Immature natural killer cell (primary cell): ENCODE results near the gene DSCAM. TPM values are rescaled to one million over a fixed set of nuclear protein-coding genes. Genes with fewer than 3 reads are reported as not detected.
"Not testable (repeated sequence)": the region's sequence is repeated elsewhere in the genome, so short reads cannot be mapped to it uniquely, and the experiment has no call there.

Experiments used
- DNase-seq, 3 donors: peaks; one replicate each; pipeline ENCODE4 v3.0.0; 2022; ENCODE audit warnings: mixed read lengths in 1 of 3
- H3K27ac Mint-ChIP-seq, 6 donors: one replicate each; pipeline ENCODE4 v1.8.0; 2020; ENCODE audit warnings: mixed read lengths in 6 of 6, mild to moderate bottlenecking in 5 of 6, inconsistent platforms in 4 of 6, moderate library complexity in 3 of 6
- H3K27me3 Mint-ChIP-seq, 3 donors: one replicate each; pipeline ENCODE4 v1.8.0; 2020 to 2021; ENCODE audit warnings: low read depth in 3 of 3, mild to moderate bottlenecking in 3 of 3, mixed read lengths in 3 of 3, moderate library complexity in 3 of 3, inconsistent platforms in 1 of 3
- H3K36me3 Mint-ChIP-seq, 3 donors: one replicate each; pipeline ENCODE4 v1.8.0; 2020; ENCODE audit warnings: mixed read lengths in 3 of 3, inconsistent platforms in 2 of 3, mild to moderate bottlenecking in 2 of 3
- H3K4me1 Mint-ChIP-seq, 2 donors: one replicate each; pipeline ENCODE4 v1.8.0; 2020; ENCODE audit warnings: inconsistent platforms in 2 of 2, mild to moderate bottlenecking in 2 of 2, mixed read lengths in 2 of 2, moderate library complexity in 1 of 2
- H3K4me3 Mint-ChIP-seq, 5 donors: one replicate each; pipeline ENCODE4 v1.8.0; 2020; ENCODE audit warnings: mild to moderate bottlenecking in 5 of 5, mixed read lengths in 5 of 5, inconsistent platforms in 3 of 5, moderate library complexity in 3 of 5
- H3K9me3 Mint-ChIP-seq, 6 donors: one replicate each; pipeline ENCODE4 v1.8.0; 2020; ENCODE audit warnings: mild to moderate bottlenecking in 6 of 6, mixed read lengths in 6 of 6, inconsistent platforms in 4 of 6, moderate library complexity in 3 of 6
- polyA plus RNA-seq, 3 donors: library from polyadenylated mRNA; unstranded; fragments of 300-500 nt; fragmentation: Illumina TruSeq; gene quantifications; one replicate each; pipeline ENCODE4 v1.2.3, GENCODE V29; 2021

DSCAM gene
- polyA plus RNA-seq, 3 donors from 2014 or later: not detected

- Mint-ChIP-seq H3K4me3 (no peak overlapping the region), H3K27me3 (peaks cover 0 to 3% (median 2%) of the 10 kb centered on the region in 3 donors), H3K27ac (no peak overlapping the region), H3K4me1 (no peaks in the 10 kb centered on the region), H3K36me3 (no peaks in the 10 kb centered on the region), H3K9me3 (peaks cover 0 to 6% (median 0%) of the 10 kb centered on the region in 6 donors)
- DNase-seq: no peak
Measured at GRCh38 chr21:40049031-40049930, 797.7 kb downstream of the DSCAM start.

- Mint-ChIP-seq H3K27ac (no peak overlapping the region), H3K9me3 (peaks cover 0 to 6% (median 0%) of the 10 kb centered on the region in 6 donors), H3K4me3 (no peak overlapping the region), H3K36me3 (no peaks in the 10 kb centered on the region), H3K4me1 (no peaks in the 10 kb centered on the region), H3K27me3 (peaks cover 2 to 3% (median 2%) of the 10 kb centered on the region in 3 donors)
- DNase-seq: no peak
Measured at GRCh38 chr21:40047993-40048730, 798.8 kb downstream of the DSCAM start.

- Mint-ChIP-seq H3K36me3 (no peaks in the 10 kb centered on the region), H3K27ac (no peak overlapping the region), H3K9me3 (peaks cover 0 to 6% (median 0%) of the 10 kb centered on the region in 6 donors), H3K27me3 (peaks cover 2 to 3% (median 3%) of the 10 kb centered on the region in 3 donors), H3K4me1 (no peaks in the 10 kb centered on the region), H3K4me3 (no peak overlapping the region)
- DNase-seq: no peak
Measured at GRCh38 chr21:40047211-40047610, 799.7 kb downstream of the DSCAM start.

DNA sequence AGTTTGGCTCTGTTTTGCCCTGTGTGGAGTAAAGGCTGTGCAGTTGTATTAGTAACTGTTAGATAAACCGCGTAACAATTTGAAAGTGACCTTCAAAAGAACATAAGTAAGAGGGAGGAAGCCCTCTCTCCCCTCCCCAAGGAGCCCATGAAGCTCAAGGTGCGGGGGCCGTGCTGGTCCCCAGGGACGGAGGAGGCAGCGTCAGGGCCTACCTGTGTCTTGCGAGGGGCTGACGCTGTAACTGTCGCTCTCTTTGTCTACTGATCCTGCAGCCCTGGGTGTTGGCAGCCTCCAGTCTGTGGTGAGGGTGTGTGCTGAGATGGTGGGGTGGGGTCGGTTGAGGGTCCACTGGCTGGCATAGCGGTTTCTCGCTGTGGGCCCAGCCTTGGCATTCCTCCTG is 803.1 kb downstream of the DSCAM start:
- H3K27ac Mint-ChIP-seq: no peak overlapping the region

DNA sequence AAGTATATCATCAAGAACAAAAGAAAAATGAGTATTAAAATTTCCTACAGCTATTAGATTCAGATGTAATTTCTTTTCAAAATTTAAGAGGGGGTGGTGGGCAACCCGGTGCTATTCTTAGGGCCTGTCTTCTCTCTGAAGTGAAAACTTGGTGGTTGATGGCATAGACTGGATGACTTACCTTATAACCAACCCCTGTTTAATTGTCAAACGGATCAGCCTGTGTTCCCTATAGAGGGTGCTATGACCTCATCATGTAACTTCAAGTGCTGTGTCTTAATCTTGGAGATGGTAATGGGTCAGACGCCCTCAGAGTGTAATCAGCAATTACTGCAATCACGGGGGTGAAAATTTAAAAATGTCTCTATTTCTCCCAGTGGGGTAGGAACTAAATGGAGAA is 803.5 kb downstream of the DSCAM start:
- DNase-seq: no peak
- H3K4me3 Mint-ChIP-seq: no peak overlapping the region

More for the DNA sequence above, 803.1 kb downstream of the DSCAM start:
- Mint-ChIP-seq H3K9me3 (peaks cover 0 to 6% (median 0%) of the 10 kb centered on the region in 6 donors), H3K4me3 (no peak overlapping the region), H3K4me1 (no peaks in the 10 kb centered on the region), H3K27me3 (peaks cover 0 to 3% (median 3%) of the 10 kb centered on the region in 3 donors), H3K36me3 (no peaks in the 10 kb centered on the region)
- no peak for DNase-seq

GRCh38 chr21:40041446-40041845 is 805.5 kb downstream of the DSCAM start:
- Mint-ChIP-seq H3K36me3 (no peaks in the 10 kb centered on the region), H3K9me3 (peaks cover 0 to 6% (median 0%) of the 10 kb centered on the region in 6 donors), H3K4me3 (no peak overlapping the region), H3K27me3 (peaks cover 0 to 3% (median 0%) of the 10 kb centered on the region in 3 donors), H3K27ac (no peak overlapping the region), H3K4me1 (no peaks in the 10 kb centered on the region)
- no peak for DNase-seq

More for the DNA sequence above, 803.5 kb downstream of the DSCAM start:
- no peaks in the 10 kb centered on the region for H3K36me3 Mint-ChIP-seq
- peaks cover 0 to 3% (median 0%) of the 10 kb centered on the region in 3 donors for H3K27me3 Mint-ChIP-seq
- no peak overlapping the region for H3K27ac Mint-ChIP-seq
- H3K9me3 Mint-ChIP-seq: peaks cover 0 to 6% (median 0%) of the 10 kb centered on the region in 6 donors
- no peaks in the 10 kb centered on the region for H3K4me1 Mint-ChIP-seq

GRCh38 chr21:40033156-40033782 is 813.7 kb downstream of the DSCAM start:
- H3K4me1 Mint-ChIP-seq, H3K4me3 Mint-ChIP-seq, H3K27ac Mint-ChIP-seq, H3K36me3 Mint-ChIP-seq, H3K27me3 Mint-ChIP-seq, DNase-seq: not testable (repeated sequence)
- peaks cover 0 to 20% (median 9%) of the 10 kb centered on the region in 6 donors for H3K9me3 Mint-ChIP-seq

- Mint-ChIP-seq H3K9me3 (peaks cover 0 to 20% (median 9%) of the 10 kb centered on the region in 6 donors), H3K4me3 (no peak overlapping the region), H3K27me3 (peaks cover 0 to 2% (median 0%) of the 10 kb centered on the region in 3 donors), H3K4me1 (no peaks in the 10 kb centered on the region), H3K27ac (no peak overlapping the region), H3K36me3 (peaks cover 0 to 4% (median 0%) of the 10 kb centered on the region in 3 donors)
- no peak for DNase-seq
Measured at GRCh38 chr21:40029888-40030287, 817.1 kb downstream of the DSCAM start.

DNA sequence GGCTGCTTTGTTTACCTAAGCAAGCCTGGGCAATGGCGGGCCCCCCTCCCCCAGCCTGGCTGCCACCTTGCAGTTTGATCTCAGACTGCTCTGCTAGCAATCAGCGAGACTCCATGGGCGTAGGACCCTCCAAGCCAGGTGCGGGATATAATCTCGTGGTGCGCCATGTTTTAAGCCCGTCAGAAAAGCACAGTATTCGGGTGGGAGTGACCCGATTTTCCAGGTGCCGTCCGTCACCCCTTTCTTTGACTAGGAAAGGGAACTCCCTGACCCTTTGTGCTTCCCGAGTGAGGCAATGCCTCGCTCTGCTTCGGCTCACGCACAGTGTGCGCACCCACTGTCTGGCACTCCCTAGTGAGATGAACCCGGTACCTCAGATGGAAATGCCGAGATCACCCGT is 818.6 kb downstream of the DSCAM start:
- DNase-seq, H3K4me3 Mint-ChIP-seq, H3K27ac Mint-ChIP-seq, H3K4me1 Mint-ChIP-seq, H3K36me3 Mint-ChIP-seq, H3K27me3 Mint-ChIP-seq: not testable (repeated sequence)
- H3K9me3 Mint-ChIP-seq: peaks cover 0 to 20% (median 9%) of the 10 kb centered on the region in 6 donors

GRCh38 chr21:40021558-40022351 is 825.2 kb downstream of the DSCAM start:
- H3K36me3 Mint-ChIP-seq: no peaks in the 10 kb centered on the region
- no peak overlapping the region for H3K27ac Mint-ChIP-seq
- no peaks in the 10 kb centered on the region for H3K27me3 Mint-ChIP-seq
- H3K9me3 Mint-ChIP-seq: peaks cover 0 to 5% (median 2%) of the 10 kb centered on the region in 6 donors
- H3K4me1 Mint-ChIP-seq: no peaks in the 10 kb centered on the region
- no peak for DNase-seq
- no peak overlapping the region for H3K4me3 Mint-ChIP-seq

DNA sequence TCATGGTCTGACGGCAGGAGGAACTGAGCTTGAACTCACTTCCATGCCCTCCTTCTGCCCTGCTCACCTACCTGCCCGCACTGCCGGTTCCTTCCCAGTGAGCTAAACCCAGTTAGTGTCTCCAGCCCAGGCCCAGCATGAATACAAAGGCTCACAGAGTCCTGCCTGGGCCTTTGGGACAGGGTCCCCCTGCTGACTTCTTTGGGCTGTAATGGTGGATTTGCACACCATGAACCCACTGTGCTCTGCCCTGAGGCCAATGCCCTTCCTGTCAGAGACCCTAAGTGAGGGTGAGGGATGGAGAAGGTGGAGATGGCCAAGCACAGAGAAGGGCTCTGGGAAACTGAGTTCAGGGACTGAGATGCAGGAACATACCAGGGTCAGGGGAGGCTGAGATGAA is 826.3 kb downstream of the DSCAM start:
- Mint-ChIP-seq H3K36me3 (no peaks in the 10 kb centered on the region), H3K4me1 (no peaks in the 10 kb centered on the region), H3K4me3 (no peak overlapping the region), H3K27ac (no peak overlapping the region), H3K9me3 (peaks cover 0 to 5% (median 4%) of the 10 kb centered on the region in 6 donors), H3K27me3 (peaks cover 0 to 2% (median 0%) of the 10 kb centered on the region in 3 donors)
- DNase-seq: no peak

- Mint-ChIP-seq H3K36me3 (peaks cover 0 to 4% (median 0%) of the 10 kb centered on the region in 3 donors), H3K27me3 (peaks cover 0 to 2% (median 2%) of the 10 kb centered on the region in 3 donors), H3K9me3 (peaks cover 0 to 11% (median 6%) of the 10 kb centered on the region in 6 donors), H3K4me1 (no peaks in the 10 kb centered on the region), H3K27ac (no peak overlapping the region), H3K4me3 (no peak overlapping the region)
- no peak for DNase-seq
Measured at GRCh38 chr21:40018871-40019475, 828.0 kb downstream of the DSCAM start.

- H3K27ac Mint-ChIP-seq: no peak overlapping the region
- H3K9me3 Mint-ChIP-seq: peaks cover 0 to 11% (median 4%) of the 10 kb centered on the region in 6 donors
- DNase-seq: no peak
- peaks cover 0 to 4% (median 0%) of the 10 kb centered on the region in 3 donors for H3K36me3 Mint-ChIP-seq
- H3K4me3 Mint-ChIP-seq: no peak overlapping the region
- no peaks in the 10 kb centered on the region for H3K4me1 Mint-ChIP-seq
- peaks cover 0 to 2% (median 2%) of the 10 kb centered on the region in 3 donors for H3K27me3 Mint-ChIP-seq
Measured at GRCh38 chr21:40016667-40017066, 830.3 kb downstream of the DSCAM start.
